Body of pancreas (tissue), 4 donors: Measurements from ENCODE around the gene FLT1.

ENCODE experiments used
- CTCF ChIP-seq, 7 experiments: fragments of 450-650 bp in 4 of 7; fragments of 200-600 bp in 3 of 7; sonication (generic) in 3 of 7; IDR thresholded peaks; one replicate each; pipeline ENCODE4 v1.5.1; 2016 to 2019; ENCODE audit warnings: antibody characterized with exemption in 7 of 7
- POLR2A ChIP-seq, 3 donors: fragments of 450-650 bp; IDR thresholded peaks; one replicate each; pipeline ENCODE4 v1.6.1; 2016; ENCODE audit warnings: antibody characterized with exemption in 3 of 3, mild to moderate bottlenecking in 2 of 3

DNA sequence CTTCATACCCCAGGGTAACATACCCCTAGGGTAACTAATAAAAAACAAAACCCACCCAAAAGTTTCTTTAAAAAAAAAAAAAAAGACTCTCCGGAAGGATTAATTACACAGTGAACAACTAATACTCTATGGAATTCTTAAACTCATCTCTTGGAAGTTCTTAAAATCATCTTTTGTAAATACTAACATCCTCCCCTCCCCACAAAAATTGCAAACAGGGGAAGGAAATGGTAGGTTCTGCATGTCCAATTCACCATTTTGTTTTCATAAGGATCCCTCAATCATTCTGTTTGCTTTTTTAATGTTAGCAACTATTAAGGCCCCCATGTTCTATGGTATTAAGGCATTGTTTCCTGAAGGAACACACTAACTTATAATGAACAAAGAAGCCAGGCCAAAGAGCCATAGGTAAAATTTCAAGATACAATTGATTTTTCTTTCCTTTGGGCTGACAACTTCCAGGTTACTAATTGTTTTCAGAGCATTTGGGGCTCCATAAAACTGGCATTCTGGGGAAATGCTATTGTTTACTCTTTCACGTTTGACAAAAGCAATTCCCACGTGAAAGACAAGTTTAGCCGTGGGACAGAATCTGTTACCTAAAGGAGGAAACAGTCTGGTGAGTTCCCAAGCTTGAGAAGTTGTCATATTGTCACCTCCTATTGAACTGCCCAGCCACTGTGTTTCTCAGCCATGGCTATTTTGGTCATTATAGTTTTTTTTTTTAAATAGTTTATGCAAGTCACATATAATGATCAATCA is 107.0 kb downstream of the FLT1 start:
- TF ChIP-seq CTCF (IDR thresholded peaks at IDR 0.05) (no peak), POLR2A (IDR thresholded peaks at IDR 0.05) (no peak)
